ENCODE data around the gene CYP1A2.
A peak's percentile ranks its signal among the peaks of the same experiment; 100 is the strongest.
"Not testable (repeated sequence)": the region's sequence is repeated elsewhere in the genome, so short reads cannot be mapped to it uniquely, and the experiment has no call there.

CYP1A2 gene

GRCh38 chr15:74776821-74777768 is 28.4 kb downstream of the CYP1A2 start:
- DNase-seq (ENCODE audit: low spot score), result no peak

DNA sequence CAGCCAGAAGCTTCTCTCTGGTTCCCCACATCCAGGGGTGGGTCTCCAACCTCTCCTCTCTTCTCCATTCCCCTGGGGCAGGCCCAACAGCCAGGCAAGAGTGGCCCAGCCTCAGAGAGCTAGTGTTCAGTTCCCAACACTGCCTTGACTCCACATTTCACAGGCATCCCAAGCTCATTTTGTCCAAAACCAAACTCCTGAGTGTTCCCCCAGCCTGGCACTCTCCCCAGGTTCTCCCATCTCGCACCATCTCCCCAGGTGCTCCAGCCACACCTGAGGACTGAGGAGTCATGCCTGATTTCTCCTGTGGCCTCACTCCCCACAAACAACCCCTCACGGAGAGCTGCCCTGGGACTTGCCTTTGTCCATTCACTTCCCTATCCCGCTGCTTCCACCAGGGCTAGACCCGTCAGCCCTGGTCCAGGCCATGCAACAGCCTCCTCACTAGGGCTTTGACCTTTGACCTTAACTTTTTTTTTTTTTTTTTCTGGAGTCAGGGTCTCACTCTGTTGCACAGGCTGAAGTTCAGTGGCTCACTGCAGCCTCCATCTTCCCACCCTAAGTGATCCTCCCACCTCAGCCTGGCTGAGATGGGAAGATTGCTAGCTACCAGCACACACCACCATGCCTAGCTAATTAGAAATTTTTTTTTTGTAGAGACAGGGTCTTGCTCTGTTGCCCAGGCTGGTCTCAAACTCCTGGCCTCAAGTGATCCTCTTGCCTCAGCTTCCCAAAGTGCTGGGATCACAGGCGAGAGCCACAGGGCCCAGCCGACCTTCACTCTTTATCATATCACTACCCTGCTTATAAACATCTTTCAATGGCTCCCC is 29.3 kb downstream of the CYP1A2 start:
- no peak for DNase-seq (ENCODE audit: low spot score)

DNA sequence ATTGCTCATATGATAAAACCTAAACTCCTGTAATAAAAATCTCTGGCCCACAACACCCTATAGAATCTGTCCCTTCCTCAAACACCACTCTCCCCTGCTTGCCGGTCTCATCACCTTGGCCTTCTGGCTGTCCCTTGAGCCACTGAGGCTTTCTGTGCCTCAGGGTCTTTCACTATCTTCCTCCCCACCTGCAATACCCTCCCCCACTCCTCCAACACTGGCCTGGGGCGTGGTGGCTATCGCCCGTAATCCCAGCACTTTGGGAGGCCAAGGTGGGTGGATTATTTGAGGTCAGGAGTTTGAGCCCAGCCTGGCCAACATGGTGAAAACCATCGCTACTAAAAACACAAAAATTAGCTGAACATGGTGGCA is 29.9 kb downstream of the CYP1A2 start:
- DNase-seq (ENCODE audit: low spot score), result no peak

- DNase-seq (ENCODE audit: low spot score), result no peak
These were observed 30.6 kb downstream of the CYP1A2 start for GRCh38 chr15:74779162-74779648.

DNA sequence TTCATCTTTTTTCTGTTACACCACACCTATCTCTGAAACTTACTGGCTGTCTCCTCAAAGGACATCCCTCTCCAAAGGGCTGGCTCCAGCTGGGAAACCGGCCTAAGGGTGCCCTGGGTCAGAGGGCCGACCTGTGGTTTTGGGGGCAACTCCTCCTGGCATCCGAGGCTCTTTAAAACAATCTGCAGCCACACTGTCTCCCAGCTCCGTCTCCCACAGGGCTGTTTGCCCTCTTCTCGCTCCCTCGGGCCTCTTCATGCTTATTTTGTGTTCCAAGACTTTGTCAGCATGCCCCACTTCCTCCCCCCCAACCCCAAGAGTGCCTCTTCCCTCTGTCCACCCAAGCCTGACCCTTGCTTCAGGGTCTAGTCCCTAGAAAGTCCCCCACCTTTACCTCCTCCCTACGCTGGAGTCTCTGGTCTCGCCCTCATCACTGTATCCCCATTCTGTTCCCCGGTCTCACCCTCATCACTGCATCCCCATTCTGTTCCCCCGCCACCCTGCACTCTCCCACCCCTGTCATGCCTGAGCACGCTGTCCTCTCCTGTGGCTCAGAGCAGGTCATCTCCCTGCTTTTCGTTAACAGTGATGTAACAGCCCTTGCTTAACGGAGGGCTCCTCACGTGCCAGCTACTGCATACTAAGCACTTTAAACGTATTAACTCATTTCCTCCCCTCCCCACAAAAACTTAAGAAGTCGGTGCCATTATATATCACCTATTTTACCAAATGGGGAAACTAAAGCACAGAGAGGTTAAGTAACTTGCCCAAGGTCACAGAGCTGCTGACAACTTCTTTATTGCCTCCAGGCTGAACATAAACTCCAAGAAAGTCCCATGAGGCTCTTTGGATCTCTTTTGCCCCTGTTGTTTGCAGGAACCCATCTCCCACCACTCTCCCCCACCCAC is 32.1 kb downstream of the CYP1A2 start:
- no peak for DNase-seq (ENCODE audit: low spot score)

DNA sequence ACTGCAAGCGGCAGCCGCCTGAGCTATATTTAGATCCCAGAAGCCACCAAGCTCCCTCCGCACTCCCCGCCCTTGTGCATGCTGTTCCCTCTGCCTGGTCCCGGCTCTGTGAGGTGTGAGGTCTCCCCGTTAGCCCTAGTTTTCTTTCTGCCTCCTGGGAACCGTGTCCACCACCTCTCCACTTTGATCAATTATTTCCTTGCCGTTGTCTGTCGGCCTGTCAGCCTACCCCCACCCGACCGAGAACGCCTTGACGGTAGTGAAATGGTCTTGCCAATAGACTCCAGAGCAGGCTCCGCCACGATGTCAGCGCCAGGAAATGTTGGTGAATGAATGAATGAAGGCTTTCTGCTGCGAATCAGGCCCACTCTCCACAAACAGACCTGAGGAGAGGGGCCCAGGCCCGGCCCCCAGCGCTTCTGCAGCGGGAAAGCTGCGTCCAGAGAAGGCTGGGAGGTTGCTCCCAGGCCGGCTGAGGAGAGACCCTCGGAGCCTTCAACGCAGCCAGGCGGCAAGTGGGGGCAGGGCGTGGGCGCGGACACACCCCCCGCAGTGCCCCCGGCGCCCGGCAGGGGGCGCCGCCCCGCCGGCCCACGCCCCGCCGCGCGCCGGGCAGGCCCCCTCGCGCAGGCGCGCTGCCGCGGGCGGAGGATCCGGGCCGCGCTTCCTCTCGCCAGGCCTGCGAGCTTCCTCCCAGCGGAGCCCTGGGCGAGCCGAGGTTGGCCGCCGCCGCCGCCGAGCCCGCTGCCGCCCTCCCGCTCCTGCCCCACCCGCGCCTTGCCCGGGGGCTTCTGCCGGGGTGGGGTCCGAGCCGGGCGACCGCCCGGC is 33.0 kb downstream of the CYP1A2 start, which contains the start of gene CSK:
Gene CSK, plus strand, starts transcription at position 650 of the 828 bp plus-strand sequence. CDS start 16,218 bp downstream, outside the sequence.
- DNase-seq (ENCODE audit: low spot score), result peak; percentile 88

- no peak for DNase-seq (ENCODE audit: low spot score)
These were observed 33.8 kb downstream of the CYP1A2 start for GRCh38 chr15:74782259-74783071.

DNA sequence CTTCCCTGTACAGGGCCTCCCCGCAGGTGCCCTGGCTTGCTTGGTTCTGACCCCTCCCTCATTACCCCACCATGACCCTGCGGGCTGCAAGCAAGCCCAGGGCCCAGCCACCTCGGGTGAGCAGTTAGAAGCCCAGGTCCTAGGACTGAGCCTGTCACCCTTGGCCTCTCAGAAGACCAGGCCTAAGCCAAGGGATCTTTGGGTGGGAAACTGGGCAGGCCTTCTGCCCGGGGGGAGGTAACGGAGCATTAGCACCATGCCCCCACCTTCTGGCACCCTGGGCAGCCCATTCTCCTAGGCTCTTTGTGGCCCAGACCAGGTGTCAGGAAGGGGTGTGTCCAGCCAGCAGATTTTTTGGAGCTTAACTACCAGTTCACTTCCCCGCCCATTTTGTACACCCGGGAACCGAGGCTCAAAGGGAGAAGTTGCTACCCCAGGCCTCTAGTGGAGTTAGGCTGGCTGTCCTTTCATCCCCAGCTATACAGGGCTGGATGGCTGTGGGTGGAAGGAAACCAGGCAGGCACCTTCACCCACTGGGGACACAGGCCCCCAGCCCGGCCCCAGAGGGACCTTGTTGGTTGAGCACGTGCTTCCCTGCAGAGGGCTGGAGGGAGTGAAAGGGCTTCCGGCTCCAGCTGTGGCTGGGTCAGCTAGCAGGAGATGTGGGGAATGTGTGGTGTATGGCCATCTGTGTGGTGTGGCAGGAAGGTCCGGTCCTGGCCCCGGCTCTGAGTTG is 34.6 kb downstream of the CYP1A2 start:
- DNase-seq (ENCODE audit: low spot score), result no peak

GRCh38 chr15:74783808-74784175 is 35.1 kb downstream of the CYP1A2 start:
- no peak for DNase-seq (ENCODE audit: low spot score)

DNA sequence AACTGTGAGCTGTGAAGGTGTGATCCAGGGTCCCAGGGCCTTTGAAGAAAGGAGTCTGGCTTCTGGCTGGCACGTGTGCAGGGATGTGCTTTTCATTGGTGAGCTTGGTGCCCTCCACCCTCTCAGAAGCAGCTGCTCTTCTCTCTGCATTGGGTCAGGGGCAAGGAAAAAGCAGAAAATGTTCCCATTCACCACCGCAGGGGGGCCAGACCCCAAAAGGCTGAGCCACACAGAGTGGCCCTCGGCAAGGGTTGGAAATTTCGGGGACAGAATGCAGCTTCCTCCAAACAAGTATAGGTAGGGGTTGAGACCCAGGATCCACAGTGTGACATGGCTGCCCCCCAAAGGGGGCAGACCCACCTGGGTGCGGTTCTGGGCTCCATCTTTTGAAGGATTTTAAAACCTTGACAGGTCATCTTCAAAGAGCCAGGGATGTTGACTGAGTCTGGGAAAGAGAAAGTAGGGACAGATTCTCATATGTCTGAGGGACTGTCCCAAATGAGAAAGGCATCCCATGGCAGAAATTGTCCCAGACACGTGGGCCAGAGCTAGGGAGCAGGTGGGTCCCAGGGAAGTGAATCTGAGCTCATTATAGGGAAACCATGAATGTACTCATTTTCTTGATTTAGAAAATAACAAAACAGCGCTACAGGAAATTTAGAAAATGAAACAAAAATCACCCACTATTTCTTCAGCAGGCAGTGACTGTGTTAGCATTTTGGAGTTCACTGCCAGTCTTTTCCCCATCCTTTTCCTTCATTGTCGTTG is 36.0 kb downstream of the CYP1A2 start:
- no peak for DNase-seq (ENCODE audit: low spot score)

DNA sequence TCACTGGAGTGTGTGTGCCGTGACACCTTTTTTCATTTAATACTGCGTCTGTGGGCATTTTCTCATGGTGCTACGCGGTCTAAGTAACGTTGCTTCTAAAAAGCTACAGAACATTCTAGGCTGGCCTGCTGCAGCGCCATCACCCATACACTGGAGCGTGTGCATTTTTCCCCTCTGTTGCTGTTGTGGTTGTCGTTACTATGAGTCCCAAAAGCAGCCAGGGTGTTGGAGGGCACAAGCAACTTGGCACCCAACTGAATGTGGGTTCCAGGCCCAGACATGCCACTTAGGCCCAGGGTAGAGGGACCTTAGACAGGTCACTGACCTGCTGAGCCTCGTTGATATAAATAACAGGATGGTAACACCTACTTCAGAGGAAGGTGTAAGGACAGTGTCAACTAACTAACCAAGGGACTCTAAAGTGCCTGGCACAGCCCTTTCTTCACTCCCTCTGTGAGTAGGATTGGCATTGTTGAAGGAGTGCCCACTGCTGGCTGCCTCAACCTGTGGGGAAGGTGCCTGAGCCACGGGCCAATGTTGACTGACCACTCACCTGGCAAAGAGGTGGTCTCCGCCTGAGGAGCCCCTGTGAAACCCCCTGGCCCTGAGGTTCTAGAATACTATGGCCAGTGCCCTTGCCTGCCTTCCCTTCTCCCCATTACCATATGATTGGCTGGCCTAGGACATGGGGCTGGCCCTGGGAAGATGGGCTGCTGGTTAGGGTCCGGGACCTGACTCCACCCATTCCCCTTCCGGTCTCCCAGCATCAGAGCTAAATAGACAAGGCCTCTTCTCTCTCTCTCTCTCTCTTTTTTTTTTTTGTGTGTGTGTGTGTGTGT is 36.8 kb downstream of the CYP1A2 start:
- no peak for DNase-seq (ENCODE audit: low spot score)

GRCh38 chr15:74786081-74786480 is 37.4 kb downstream of the CYP1A2 start:
- DNase-seq (ENCODE audit: low spot score), result not testable (repeated sequence)

GRCh38 chr15:74786551-74787165 is 38.0 kb downstream of the CYP1A2 start:
- DNase-seq (ENCODE audit: low spot score), result no peak

DNA sequence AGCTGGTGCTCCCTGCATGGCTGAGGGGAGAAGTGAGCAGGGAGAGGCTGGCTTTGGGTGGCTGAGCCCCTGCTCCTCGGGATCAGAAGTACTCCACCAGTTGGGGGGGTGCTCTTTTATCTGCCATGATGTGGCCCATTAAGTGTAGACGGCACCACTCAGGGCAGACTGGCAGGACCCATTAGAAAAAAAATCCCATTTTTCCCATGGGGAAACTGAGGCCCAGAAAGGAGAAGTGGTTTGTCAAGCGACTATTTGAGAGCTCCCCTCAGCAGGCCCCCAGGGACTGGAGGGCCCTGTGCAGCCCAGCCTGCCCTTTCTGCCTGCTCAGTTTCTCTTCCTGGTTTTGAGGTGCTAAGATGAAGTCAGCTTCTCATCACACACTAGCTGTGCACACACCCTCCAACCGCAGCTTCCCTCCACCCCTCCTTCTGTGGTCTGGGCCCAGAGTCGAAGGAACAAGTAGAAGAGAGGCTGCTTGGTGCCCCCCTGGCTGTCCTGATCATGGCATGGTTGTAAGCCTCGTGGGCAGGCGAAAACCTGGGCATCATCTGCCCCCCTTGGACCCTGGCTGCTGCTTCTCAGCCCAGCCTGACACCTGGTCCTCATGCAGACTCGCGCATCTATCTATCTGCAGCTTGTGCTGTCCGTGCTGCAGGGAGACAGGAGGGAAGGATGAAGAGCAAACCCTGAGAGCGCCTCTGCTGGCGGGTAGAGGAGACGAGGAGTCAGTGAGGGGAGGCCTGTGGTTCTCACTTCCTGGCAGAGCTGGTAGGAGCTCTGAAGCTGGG is 38.8 kb downstream of the CYP1A2 start:
- DNase-seq (ENCODE audit: low spot score), result peak; percentile 67

DNA sequence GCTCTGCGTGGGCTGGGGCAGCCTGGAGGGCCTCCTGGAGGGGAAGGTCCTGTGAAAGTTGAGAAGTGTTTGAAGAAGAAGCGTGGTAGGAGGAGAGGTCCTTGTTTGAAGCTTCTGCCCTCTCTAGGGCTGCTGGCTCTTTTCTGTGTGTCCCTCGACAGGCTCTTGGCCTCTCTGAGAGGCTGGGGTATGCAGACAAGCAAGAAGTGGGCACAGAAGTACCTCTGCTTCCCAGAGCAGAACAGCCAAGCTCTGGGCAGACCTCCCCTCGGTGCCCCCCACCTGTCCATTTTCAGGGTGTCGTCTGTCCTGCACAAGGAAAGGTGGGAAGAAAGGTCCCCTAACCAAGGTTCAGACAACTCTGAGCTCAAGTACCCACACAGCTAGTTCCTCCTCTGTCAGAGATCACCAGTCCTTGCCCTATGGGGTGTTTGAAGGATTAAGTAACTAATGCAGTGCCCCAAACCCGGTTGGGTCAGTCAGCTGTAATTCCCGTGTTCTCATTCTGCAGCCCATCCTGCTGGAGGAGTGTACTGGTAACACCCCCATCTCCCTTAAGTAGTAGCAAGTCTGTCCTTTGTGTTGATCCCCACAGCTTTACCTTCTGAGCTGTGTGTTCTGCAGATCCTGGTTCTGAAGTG is 39.5 kb downstream of the CYP1A2 start:
- no peak for DNase-seq (ENCODE audit: low spot score)

GRCh38 chr15:74788683-74789151 is 40.1 kb downstream of the CYP1A2 start:
- no peak for DNase-seq (ENCODE audit: low spot score)
